ENCODE measurements around the gene RFC5. TPM values are rescaled to one million over a fixed set of nuclear protein-coding genes. Genes with fewer than 3 reads are reported as not detected.
"Not testable (repeated sequence)": the region's sequence is repeated elsewhere in the genome, so short reads cannot be mapped to it uniquely, and the experiment has no call there.

Gene RFC5
- total and polyA plus RNA-seq, 2 of the 4 experiments (the other 2 are of a cell fraction), result 14.7 to 20.1 TPM

DNA sequence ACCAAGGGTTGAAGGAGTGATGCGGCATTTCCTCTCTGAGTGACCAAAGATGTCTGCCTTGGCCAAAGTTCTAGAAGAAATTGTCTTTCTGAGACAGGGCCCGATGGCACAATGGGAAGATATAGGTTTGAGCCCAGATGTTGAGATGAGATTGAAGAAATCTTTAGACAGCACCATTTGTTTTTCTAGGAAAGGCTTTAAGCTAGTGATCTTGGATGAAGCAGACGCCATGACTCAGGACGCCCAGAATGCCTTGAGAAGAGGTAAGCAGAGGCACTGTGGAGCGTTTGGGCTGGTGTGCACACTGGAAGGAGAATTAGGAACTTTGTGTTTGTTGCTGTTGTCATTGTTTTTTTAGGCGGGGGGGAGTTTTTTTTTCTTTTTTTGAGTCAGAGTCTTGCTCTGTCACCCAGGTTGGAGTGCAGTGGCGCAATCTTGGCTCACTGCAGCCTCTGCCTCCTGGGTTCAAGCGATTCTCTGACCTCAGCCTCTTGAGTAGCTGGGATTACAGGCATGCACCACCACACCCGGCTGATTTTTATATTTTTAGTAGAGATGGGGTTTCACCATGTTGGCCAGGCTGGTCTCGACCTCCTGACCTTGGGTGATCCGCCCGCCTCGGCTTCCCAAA lies 5.7 kb downstream of the RFC5 start:
- BruUV-seq (replicated peaks); H2BK5ac ChIP-seq (ENCODE audit: low read depth, low read length, poor library complexity, severe bottlenecking); H3K23ac ChIP-seq (ENCODE audit: low read depth, low read length); POLR2A ChIA-PET (ENCODE audit: unreplicated experiment); in situ Hi-C loops (cut with MboI; ENCODE audit: low sequenced_read_pairs); H3K4me2 ChIP-seq (ENCODE audit: low read depth, low read length); ATAC-seq (ENCODE audit: low read depth); H3K9me1 ChIP-seq (ENCODE audit: insufficient read depth, low read length); H3K4me3 ChIP-seq (ENCODE audit: insufficient read depth, low read depth, low read length); H3K27ac ChIP-seq (ENCODE audit: insufficient read depth, low read length); H4K20me1 ChIP-seq (ENCODE audit: insufficient read depth, low read length); H4K91ac ChIP-seq (ENCODE audit: insufficient read depth, low read depth, low read length); H2BK15ac ChIP-seq (ENCODE audit: low read depth, low read length); H3K9me3 ChIP-seq (ENCODE audit: control insufficient read depth, insufficient read depth, low read length); H3K18ac ChIP-seq (ENCODE audit: low read depth, low read length); DNase-seq; H4K5ac ChIP-seq (ENCODE audit: low read depth, low read length); H2AK9ac ChIP-seq (replicated peaks; ENCODE audit: low read depth, low read length, poor library complexity); H3K14ac ChIP-seq (replicated peaks; ENCODE audit: low read depth, low read length); CTCF ChIA-PET; H2AK5ac ChIP-seq (ENCODE audit: low read depth, low read length); H4K8ac ChIP-seq (ENCODE audit: low read depth in 2 of 2, low read length in 2 of 2); H3K56ac ChIP-seq (ENCODE audit: extremely low read depth, insufficient read depth, low read length); H3K79me1 ChIP-seq (ENCODE audit: low read depth in 1 of 2, low read length in 2 of 2); H2BK20ac ChIP-seq (ENCODE audit: low read depth, low read length); H2AFZ ChIP-seq (replicated peaks; ENCODE audit: low read length, poor library complexity); dilution Hi-C loops (cut with HindIII; ENCODE audit: low sequenced_read_pairs, unreplicated experiment); intact Hi-C loops (cut with micrococcal nuclease); H3K4ac ChIP-seq (ENCODE audit: low read depth, low read length); H3K9ac ChIP-seq (ENCODE audit: low read depth, low read length); H3K4me1 ChIP-seq (ENCODE audit: control insufficient read depth, insufficient read depth, low read length); H3K27me3 ChIP-seq (ENCODE audit: control insufficient read depth, insufficient read depth, low read length); H2BK120ac ChIP-seq (ENCODE audit: low read depth, low read length): not testable (repeated sequence)
- H3K36me3 ChIP-seq (ENCODE audit: control insufficient read depth, insufficient read depth, low read length), result peaks cover 24% of the 10 kb centered on the region
- WGBS, 2 experiments (ENCODE audit: extremely low coverage in 2 of 2, insufficient read length in 1 of 2), result no CpG with 5 or more reads among the region's 13 CpGs
